Measurements from ENCODE around the gene SIGLEC9.

- TF ChIP-seq CTCF (IDR thresholded peaks at IDR 0.05): no peak
- TF ChIP-seq POLR2A (IDR thresholded peaks at IDR 0.05): no peak
Measured at GRCh38 chr19:51075998-51076397, 48.7 kb upstream of the SIGLEC9 start.
